AG08396 (cell line): Measurements from ENCODE around the gene SLC7A7.
"Not testable (repeated sequence)": the region's sequence is repeated elsewhere in the genome, so short reads cannot be mapped to it uniquely, and the experiment has no call there.

Source experiments
- DNase-seq: peaks from one replicate; pipeline ENCODE4 v3.0.0; 2012; ENCODE audit warnings: low spot score, mixed read lengths

The SLC7A7 gene

GRCh38 chr14:22843123-22843925 lies 28.1 kb upstream of the SLC7A7 start:
- no peak for DNase-seq

GRCh38 chr14:22842211-22843122 lies 27.2 kb upstream of the SLC7A7 start:
- DNase-seq = no peak

GRCh38 chr14:22841769-22842168 lies 26.5 kb upstream of the SLC7A7 start:
- DNase-seq = no peak

GRCh38 chr14:22841311-22841710 lies 26.1 kb upstream of the SLC7A7 start:
- DNase-seq = no peak

- no peak for DNase-seq
These were observed 24.0 kb upstream of the SLC7A7 start for GRCh38 chr14:22839159-22839779.

GRCh38 chr14:22838631-22839041 lies 23.4 kb upstream of the SLC7A7 start:
- peak; percentile 64 for DNase-seq

- DNase-seq = no peak
These were observed 22.7 kb upstream of the SLC7A7 start for GRCh38 chr14:22837750-22838538.

- peak; percentile 76 for DNase-seq
These were observed 22.0 kb upstream of the SLC7A7 start for GRCh38 chr14:22837114-22837749.

- peak; percentile 92 for DNase-seq
These were observed 21.3 kb upstream of the SLC7A7 start, which contains the start of gene MMP14 for GRCh38 chr14:22836301-22837113. MMP14 (plus strand) TSS chr14:22836585; CDS start chr14:22836818, 233 bp downstream.

GRCh38 chr14:22835505-22835904 lies 20.3 kb upstream of the SLC7A7 start:
- no peak for DNase-seq

- no peak for DNase-seq
These were observed 15.3 kb upstream of the SLC7A7 start for GRCh38 chr14:22830443-22831010.

GRCh38 chr14:22829661-22830442 lies 14.6 kb upstream of the SLC7A7 start, which contains the start of gene MRPL52:
MRPL52 (plus strand) TSS chr14:22829887; CDS start chr14:22829913, 26 bp downstream.
- DNase-seq = peak; percentile 86

GRCh38 chr14:22829076-22829660 lies 13.9 kb upstream of the SLC7A7 start:
- not testable (repeated sequence) for DNase-seq

GRCh38 chr14:22824711-22825359 lies 9.6 kb upstream of the SLC7A7 start:
- DNase-seq = peak; percentile 81

GRCh38 chr14:22822571-22823098 lies 7.4 kb upstream of the SLC7A7 start:
- peak; percentile 82 for DNase-seq

GRCh38 chr14:22822016-22822570 lies 6.9 kb upstream of the SLC7A7 start:
- DNase-seq = no peak
